Right renal pelvis (tissue), 4 donors: ENCODE results near the gene SIDT1. TPM values are rescaled to one million over a fixed set of nuclear protein-coding genes. Genes with fewer than 3 reads are reported as not detected.

Source experiments
- DNase-seq, 4 donors: peaks; one replicate each; pipeline ENCODE4 v3.0.0-alpha.2; 2013; ENCODE audit warnings: low read depth in 4 of 4, low spot score in 3 of 4, missing footprints in 1 of 4
- polyA plus RNA-seq, 4 donors: library from polyadenylated mRNA; unstranded; fragments of 120-200 nt; gene quantifications; one replicate each; pipeline ENCODE4 v1.2.1, GENCODE V29; 2013; ENCODE audit not compliant: insufficient read length in 4 of 4

Gene SIDT1
- polyA plus RNA-seq, 4 donors: 2.7 to 3.8 (median 3.2) TPM

- DNase-seq: no peak
Measured at GRCh38 chr3:113541519-113541918, 9.2 kb downstream of the SIDT1 start.

DNA sequence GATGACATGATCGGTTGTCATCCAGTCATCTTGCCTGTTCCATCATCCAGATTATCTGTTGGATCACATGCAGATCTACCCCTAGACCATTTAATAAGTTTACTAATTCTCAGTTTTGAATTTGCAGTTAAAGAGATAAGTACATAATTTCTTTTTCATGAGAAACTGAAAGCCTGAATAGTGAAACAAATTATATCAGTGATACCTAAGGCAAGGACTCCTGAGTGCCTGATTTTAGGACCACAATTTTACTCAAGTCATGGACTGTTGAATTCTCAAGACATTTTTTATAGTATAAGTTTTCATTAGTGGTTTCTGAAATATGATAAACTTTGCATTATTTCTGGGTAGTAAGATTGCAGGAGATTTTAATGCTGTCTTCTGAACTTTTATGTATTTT lies 13.2 kb downstream of the SIDT1 start:
- DNase-seq: no peak

- no peak for DNase-seq
Measured at GRCh38 chr3:113546414-113546893, 14.1 kb downstream of the SIDT1 start.

GRCh38 chr3:113548501-113548900 lies 16.1 kb downstream of the SIDT1 start:
- no peak for DNase-seq

DNA sequence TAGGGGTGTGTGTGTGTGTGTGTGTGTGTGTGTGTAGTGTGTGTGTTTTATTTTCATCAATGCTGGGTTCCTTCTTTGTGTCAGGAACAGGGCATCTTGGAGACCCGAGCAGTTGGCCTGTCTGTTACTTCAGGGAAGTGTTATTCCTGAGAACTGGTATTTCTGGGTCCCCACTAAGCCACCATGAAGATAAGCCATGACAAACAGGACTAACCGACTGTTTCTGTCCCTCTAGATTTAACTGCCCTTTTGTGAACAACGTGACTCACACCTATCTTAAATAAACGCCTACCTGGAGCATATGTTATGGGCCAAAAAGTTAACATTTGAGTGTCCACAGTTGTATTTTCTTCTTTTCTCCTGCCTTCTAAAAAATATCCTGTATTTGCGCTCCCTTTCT lies 19.5 kb downstream of the SIDT1 start:
- no peak for DNase-seq

- DNase-seq: no peak
Measured at GRCh38 chr3:113552851-113553250, 20.5 kb downstream of the SIDT1 start.

GRCh38 chr3:113555138-113555537 lies 22.8 kb downstream of the SIDT1 start:
- no peak for DNase-seq

GRCh38 chr3:113556316-113556945 lies 24.1 kb downstream of the SIDT1 start:
- DNase-seq: no peak

DNA sequence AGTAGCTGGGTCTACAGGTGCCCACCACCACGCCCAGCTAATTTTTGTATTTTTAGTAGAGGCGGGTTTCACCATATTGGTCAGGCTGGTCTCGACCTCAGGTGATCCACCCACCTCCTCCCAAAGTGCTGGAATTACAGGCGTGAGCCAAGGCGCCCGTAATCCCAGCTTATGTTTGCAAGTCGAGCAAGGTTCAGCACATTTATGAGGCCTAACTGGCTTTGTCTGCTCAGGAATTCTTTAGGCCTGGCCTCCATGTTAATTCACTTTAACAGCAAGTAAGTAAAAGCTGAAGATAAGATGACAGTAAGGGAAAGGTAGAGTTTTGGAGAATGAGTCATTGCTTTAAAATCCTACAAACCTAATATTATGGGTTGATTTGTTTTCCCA lies 24.6 kb downstream of the SIDT1 start:
- DNase-seq: no peak

GRCh38 chr3:113557374-113557773 lies 25.0 kb downstream of the SIDT1 start:
- DNase-seq: no peak

GRCh38 chr3:113559009-113559408 lies 26.7 kb downstream of the SIDT1 start:
- no peak for DNase-seq

- DNase-seq: no peak
Measured at GRCh38 chr3:113560271-113560670, 27.9 kb downstream of the SIDT1 start.

DNA sequence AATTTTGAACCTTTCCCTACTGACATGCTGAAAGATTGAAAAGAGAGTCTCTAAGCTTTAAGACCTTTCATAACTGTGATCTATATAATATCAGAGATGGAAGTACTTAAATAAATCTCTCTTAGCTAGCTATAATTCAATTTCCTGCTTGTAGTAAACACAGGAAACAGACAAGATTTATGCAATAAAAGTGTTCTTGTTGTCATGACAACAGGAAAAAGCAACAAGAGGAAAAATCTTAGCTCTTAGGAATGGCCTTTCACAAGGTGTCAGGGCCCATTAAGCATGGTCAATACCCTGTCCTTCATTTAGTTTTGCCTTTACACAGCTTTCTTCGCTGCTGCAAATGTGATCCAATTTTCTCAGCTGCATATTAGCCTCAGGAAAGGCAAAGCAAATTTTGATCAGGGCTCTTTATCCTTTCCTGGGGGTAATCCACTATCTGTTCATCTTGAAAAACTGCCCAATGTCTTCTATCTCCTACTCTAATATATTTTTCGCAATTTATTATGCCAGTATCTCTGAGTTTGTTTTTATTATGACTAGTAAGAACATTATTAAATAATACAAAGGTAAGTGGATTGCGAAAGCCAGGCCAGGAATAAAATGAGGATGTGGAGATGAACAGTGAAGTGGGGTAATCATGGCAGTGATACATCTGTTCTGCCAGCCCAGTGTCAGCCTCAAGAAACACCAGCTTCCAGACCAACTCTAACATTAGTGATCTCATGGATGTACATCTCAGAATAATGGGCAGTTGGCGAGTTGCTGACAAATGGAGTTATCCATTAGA lies 28.7 kb downstream of the SIDT1 start:
- peak in 3 of 4 donors; percentile 54 to 73 (median 64) for DNase-seq

GRCh38 chr3:113565555-113565954 lies 33.2 kb downstream of the SIDT1 start:
- DNase-seq: no peak

DNA sequence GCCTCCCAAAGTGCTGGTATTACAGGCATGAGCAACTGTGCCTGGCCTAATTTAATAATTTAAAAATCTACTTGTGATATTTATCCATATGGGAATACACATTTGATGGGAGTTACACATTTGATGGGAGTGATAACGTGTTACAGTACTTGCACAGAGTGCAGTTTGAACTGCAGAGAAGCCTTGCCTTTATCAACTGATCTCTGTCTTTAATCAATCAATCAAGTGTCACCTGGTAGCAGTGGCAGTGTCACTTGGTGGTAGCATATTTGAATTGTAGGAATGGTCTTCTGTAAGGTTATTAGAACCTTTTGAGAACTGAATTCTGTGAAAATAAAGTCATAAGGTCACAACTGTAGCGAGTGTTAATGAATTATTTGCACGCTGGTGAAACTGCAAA lies 37.8 kb downstream of the SIDT1 start:
- DNase-seq: no peak

GRCh38 chr3:113571360-113571759 lies 39.0 kb downstream of the SIDT1 start:
- DNase-seq: no peak

- no peak for DNase-seq
Measured at GRCh38 chr3:113573728-113574127, 41.4 kb downstream of the SIDT1 start.

GRCh38 chr3:113574213-113574612 lies 41.9 kb downstream of the SIDT1 start:
- DNase-seq: no peak

- no peak for DNase-seq
Measured at GRCh38 chr3:113575206-113575605, 42.9 kb downstream of the SIDT1 start.

DNA sequence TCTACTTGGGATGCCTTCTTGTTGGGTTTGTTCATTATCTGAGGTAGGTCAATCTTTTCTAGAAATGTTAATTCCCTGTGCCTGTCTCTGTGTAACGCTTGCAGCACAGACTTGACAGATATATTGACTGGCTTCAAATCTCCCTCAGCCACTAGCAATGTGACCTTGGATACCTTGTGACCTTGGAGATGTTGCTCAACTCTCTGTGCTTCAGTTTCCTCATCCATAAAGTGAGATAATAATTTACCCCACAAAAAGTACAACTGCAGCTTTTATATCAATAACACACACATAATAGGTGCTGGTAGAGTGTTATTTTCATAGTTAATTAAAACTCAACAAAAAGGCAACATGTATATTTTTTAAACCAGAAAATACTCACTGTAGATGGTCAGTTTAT lies 52.9 kb downstream of the SIDT1 start:
- no peak for DNase-seq

DNA sequence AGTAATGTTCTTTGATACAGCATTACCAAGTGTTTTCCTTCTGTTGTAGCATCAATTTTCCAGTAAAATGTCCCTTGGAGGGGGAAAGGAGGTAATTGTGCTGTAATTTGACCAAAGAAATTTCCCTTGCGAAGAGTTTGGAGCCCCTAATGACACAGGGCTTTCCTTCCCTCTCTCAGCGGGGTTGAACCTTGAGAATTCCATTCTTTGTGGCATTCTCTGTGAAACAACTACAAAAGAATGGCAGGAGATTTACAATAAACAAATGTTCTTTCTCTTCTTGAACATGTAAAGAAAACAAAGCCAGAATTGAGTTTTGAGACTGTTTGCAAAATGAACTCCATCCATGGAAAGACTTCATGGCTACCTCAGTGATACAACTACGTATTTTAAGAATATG lies 53.4 kb downstream of the SIDT1 start:
- DNase-seq: no peak

GRCh38 chr3:113588806-113589205 lies 56.5 kb downstream of the SIDT1 start:
- DNase-seq: no peak
